HG03520 (cell line): ENCODE measurements around the gene VWA7.
"Not testable (repeated sequence)": the region's sequence is repeated elsewhere in the genome, so short reads cannot be mapped to it uniquely, and the experiment has no call there.

Experiments
- ATAC-seq: cut with Tn5 transposase; IDR thresholded peaks from one replicate; pipeline ENCODE4 v1.9.1; 2021; ENCODE audit warnings: mild to moderate bottlenecking, moderate library complexity; ENCODE audit not compliant: unreplicated experiment

VWA7 gene

GRCh38 chr6:31801031-31801927 is 24.2 kb upstream of the VWA7 start:
- ATAC-seq = not testable (repeated sequence)

GRCh38 chr6:31799781-31800180 is 22.7 kb upstream of the VWA7 start:
- no peak for ATAC-seq

GRCh38 chr6:31797588-31797987 is 20.5 kb upstream of the VWA7 start:
- no peak for ATAC-seq

GRCh38 chr6:31796993-31797385 is 19.9 kb upstream of the VWA7 start:
- no peak for ATAC-seq

GRCh38 chr6:31795616-31796298 is 18.6 kb upstream of the VWA7 start, which contains the start of gene VARS1:
Gene VARS1, minus strand, starts transcription at chr6:31795752. Its CDS starts 535 bp downstream, at chr6:31795217.
- peak; percentile 62 for ATAC-seq

GRCh38 chr6:31794866-31795615 is 17.9 kb upstream of the VWA7 start:
- ATAC-seq = no peak

GRCh38 chr6:31794294-31794865 is 17.3 kb upstream of the VWA7 start:
- no peak for ATAC-seq

GRCh38 chr6:31793927-31794245 is 16.8 kb upstream of the VWA7 start:
- ATAC-seq = not testable (repeated sequence)

GRCh38 chr6:31792761-31793171 is 15.6 kb upstream of the VWA7 start:
- no peak for ATAC-seq

GRCh38 chr6:31792090-31792374 is 14.9 kb upstream of the VWA7 start:
- no peak for ATAC-seq

GRCh38 chr6:31791324-31792089 is 14.4 kb upstream of the VWA7 start:
- ATAC-seq = no peak

GRCh38 chr6:31785475-31785874 is 8.3 kb upstream of the VWA7 start:
- no peak for ATAC-seq

GRCh38 chr6:31784098-31784925 is 7.2 kb upstream of the VWA7 start:
- no peak for ATAC-seq

GRCh38 chr6:31782126-31782855 is 5.2 kb upstream of the VWA7 start:
- no peak for ATAC-seq

- ATAC-seq = no peak
Observed at GRCh38 chr6:31781244-31782125, 4.4 kb upstream of the VWA7 start.

GRCh38 chr6:31780507-31781243 is 3.5 kb upstream of the VWA7 start:
- no peak for ATAC-seq

GRCh38 chr6:31779908-31780307 is 2.8 kb upstream of the VWA7 start:
- ATAC-seq = no peak
